HepG2 (cell line): ENCODE results near the gene B3GALT6. TPM values are rescaled to one million over a fixed set of nuclear protein-coding genes. Genes with fewer than 3 reads are reported as not detected.

ENCODE experiments used
- ATAC-seq: fragments of 200-7000 bp; cut with Tn5 transposase; 3 replicates; pipeline ENCODE4 v1.9.1; 2020; ENCODE audit warnings: mild to moderate bottlenecking, moderate library complexity
- BruUV-seq: library from RNA; stranded (reverse); fragments of 400-500 nt; replicated peaks from 2 replicates; lab custom pipeline; 2021; lab: Mats Ljungman, UMichigan
- CTCF ChIA-PET: fragments of 300-600 bp; formaldehyde crosslinking; extraction: SDS; loops from one replicate; lab custom pipeline; 2021; ENCODE audit warnings: low total read pairs, inconsistent platforms, low intra/inter-chr PET ratio; lab: Yijun Ruan, JAX
- POLR2A ChIA-PET: fragments of 350-600 bp; sonication (Branson Sonifier 250); formaldehyde crosslinking; loops from one replicate; lab custom pipeline; 2020; ENCODE audit warnings: antibody characterized with exemption, inconsistent platforms; lab: Yijun Ruan, JAX
- DNase-seq: peaks from one replicate; pipeline ENCODE4 v3.0.0-alpha.2; 2015; ENCODE audit warnings: low spot score
- FAIRE-seq: peaks from 3 replicates; lab custom pipeline; 2011; peaks lifted over from hg19 to GRCh38; lab: Jason Lieb, UNC
- H2AFZ ChIP-seq: one replicate; pipeline ENCODE4 v1.6.1; 2011; ENCODE audit warnings: low read length, inconsistent platforms
- H3K27ac ChIP-seq: fragments of 300-600 bp; 3 replicates; pipeline ENCODE4 v1.8.0; 2011; ENCODE audit warnings: mixed run types, mild to moderate bottlenecking, mixed read lengths, low read length, inconsistent platforms; ENCODE audit not compliant: insufficient read depth; ENCODE audit errors: extremely low read length
- H3K27me3 ChIP-seq, 2 experiments: fragments of 200-600 bp in 1 of 2; 2 replicates in 1 of 2; 3 replicates in 1 of 2; pipeline versions ENCODE4 v1.6.0 to v1.8.0; 2011; ENCODE audit warnings: low read length in 2 of 2, mild to moderate bottlenecking in 2 of 2, moderate library complexity in 2 of 2, inconsistent platforms in 1 of 2; ENCODE audit not compliant: insufficient read depth in 2 of 2, control insufficient read depth in 1 of 2
- H3K36me3 ChIP-seq, 2 experiments: fragments of 200-600 bp in 1 of 2; replicated peaks in 1 of 2; 2 replicates in 1 of 2; 3 replicates in 1 of 2; pipeline versions ENCODE4 v1.5.1 to v1.8.0; 2011; ENCODE audit warnings: low read length in 2 of 2, inconsistent platforms in 1 of 2; ENCODE audit not compliant: insufficient read depth in 2 of 2, control insufficient read depth in 1 of 2
- H3K4me1 ChIP-seq: 2 replicates; pipeline ENCODE4 v1.5.1; 2012; ENCODE audit warnings: low read length, inconsistent platforms; ENCODE audit not compliant: insufficient read depth
- H3K4me2 ChIP-seq: 2 replicates; pipeline ENCODE4 v1.6.0; 2011; ENCODE audit warnings: low read depth, low read length, inconsistent platforms
- H3K4me3 ChIP-seq, 3 experiments: fragments of 200-600 bp in 1 of 3; sonication (generic), shearing (Covaris generic) in 1 of 3; replicated peaks in 1 of 3; 2 replicates each; pipeline ENCODE4 v1.5.1; 2011 to 2016; ENCODE audit warnings: low read length in 3 of 3, inconsistent platforms in 2 of 3, low read depth in 2 of 3, mild to moderate bottlenecking in 2 of 3, control low read depth in 1 of 3, mixed read lengths in 1 of 3; ENCODE audit not compliant: insufficient read depth in 1 of 3
- H3K79me2 ChIP-seq: one replicate; pipeline ENCODE4 v1.6.1; 2011; ENCODE audit warnings: low read length, inconsistent platforms; ENCODE audit not compliant: insufficient read depth
- H3K9ac ChIP-seq: 2 replicates; pipeline ENCODE4 v1.6.0; 2011; ENCODE audit warnings: mild to moderate bottlenecking, low read depth, low read length, inconsistent platforms; ENCODE audit not compliant: insufficient read depth
- H3K9me3 ChIP-seq: 2 replicates; pipeline ENCODE4 v1.5.1; 2012; ENCODE audit warnings: mild to moderate bottlenecking, low read length
- H4K20me1 ChIP-seq: 2 replicates; pipeline ENCODE4 v1.6.0; 2011; ENCODE audit warnings: inconsistent platforms, mild to moderate bottlenecking, low read length, moderate library complexity; ENCODE audit not compliant: insufficient read depth
- AGO1 ChIP-seq: fragments of 200-400 bp; formaldehyde crosslinking; IDR thresholded peaks from 2 replicates; pipeline ENCODE4 v1.6.1; 2017; ENCODE audit warnings: mild to moderate bottlenecking, low read depth, low read length, moderate library complexity; ENCODE audit not compliant: poor library complexity, severe bottlenecking
- MAFF ChIP-seq: IDR thresholded peaks from 2 replicates; pipeline ENCODE4 v1.6.1; 2011; ENCODE audit warnings: low read depth, low read length, improper control_type of control experiment
- ZBTB8A ChIP-seq: sonication (generic); formaldehyde crosslinking; IDR thresholded peaks from 2 replicates; pipeline ENCODE4 v1.4.0; 2020; ENCODE audit warnings: mild to moderate bottlenecking, low read depth, missing genetic modification reagents, borderline replicate concordance
- ZNF460 ChIP-seq: sonication (generic); formaldehyde crosslinking; IDR thresholded peaks from 2 replicates; pipeline ENCODE4 v1.5.1; 2020; ENCODE audit warnings: missing genetic modification reagents, mild to moderate bottlenecking, borderline replicate concordance
- ZNF557 ChIP-seq: sonication (generic); formaldehyde crosslinking; IDR thresholded peaks from 2 replicates; pipeline ENCODE4 v1.4.0; 2020; ENCODE audit warnings: missing genetic modification reagents
- ZNF646 ChIP-seq: sonication (generic); formaldehyde crosslinking; IDR thresholded peaks from 2 replicates; pipeline ENCODE4 v1.9.0; 2021; ENCODE audit warnings: mild to moderate bottlenecking, missing genetic modification reagents
- WGBS: methylation state at CpG from one replicate; pipeline ENCODE4 v1.1.6; 2017; ENCODE audit warnings: low lambda C conversion rate; 5-methylcytosine and 5-hydroxymethylcytosine counted together
- in situ Hi-C: cut with HindIII; loops from 2 replicates; pipeline ENCODE4 v1.10.0; 2017; ENCODE audit warnings: low pct_unique_long_range_greater_than_20kb; ENCODE audit not compliant: extremely low pct_ligation_motif_present
- intact Hi-C: fragments of 100-400 bp; cut with micrococcal nuclease; formaldehyde crosslinking; loops from one replicate; pipeline ENCODE4 v1.10.0; 2022; ENCODE audit not compliant: unreplicated experiment
- polyA plus RNA-seq, 8 experiments: library from polyadenylated mRNA; depleted of rRNA in 3 of 8; stranded (reverse) in 7 of 8; unstranded in 1 of 8; fragments of >200 nt; fragmentation: Illumina TruSeq in 4 of 8; extraction: Trizol in 4 of 8; gene quantifications; 2 replicates each; pipeline versions ENCODE4 v1.2.1 to v1.2.3, GENCODE V29; 2011 to 2016; ENCODE audit warnings: low read depth in 4 of 8, missing spikeins in 1 of 8, mixed read lengths in 1 of 8; ENCODE audit not compliant: insufficient read depth in 1 of 8
- total RNA-seq, 5 experiments: library from RNA; depleted of rRNA; stranded (reverse); fragments of >200 nt; fragmentation: Illumina TruSeq; extraction: Trizol; gene quantifications; 2 replicates each; pipeline ENCODE4 v1.2.3, GENCODE V29; 2016; ENCODE audit warnings: low read depth in 1 of 5
- TF ChIP-seq, protein P1 (sequence below): sonication (generic); IDR thresholded peaks from 2 replicates; pipeline ENCODE4 v1.6.1; 2016; ENCODE audit warnings: low read depth, borderline replicate concordance
- TF ChIP-seq, protein P2 (sequence below): sonication (generic); formaldehyde crosslinking; IDR thresholded peaks from 2 replicates; pipeline ENCODE4 v1.8.1; 2023; ENCODE audit warnings: mild to moderate bottlenecking, moderate library complexity, missing genetic modification reagents

Gene B3GALT6
- total and polyA plus RNA-seq, 2 of the 13 experiments (the other 11 are each of a cell fraction or from before 2014, with no cell fraction given): 3.9 to 14.2 TPM

DNA sequence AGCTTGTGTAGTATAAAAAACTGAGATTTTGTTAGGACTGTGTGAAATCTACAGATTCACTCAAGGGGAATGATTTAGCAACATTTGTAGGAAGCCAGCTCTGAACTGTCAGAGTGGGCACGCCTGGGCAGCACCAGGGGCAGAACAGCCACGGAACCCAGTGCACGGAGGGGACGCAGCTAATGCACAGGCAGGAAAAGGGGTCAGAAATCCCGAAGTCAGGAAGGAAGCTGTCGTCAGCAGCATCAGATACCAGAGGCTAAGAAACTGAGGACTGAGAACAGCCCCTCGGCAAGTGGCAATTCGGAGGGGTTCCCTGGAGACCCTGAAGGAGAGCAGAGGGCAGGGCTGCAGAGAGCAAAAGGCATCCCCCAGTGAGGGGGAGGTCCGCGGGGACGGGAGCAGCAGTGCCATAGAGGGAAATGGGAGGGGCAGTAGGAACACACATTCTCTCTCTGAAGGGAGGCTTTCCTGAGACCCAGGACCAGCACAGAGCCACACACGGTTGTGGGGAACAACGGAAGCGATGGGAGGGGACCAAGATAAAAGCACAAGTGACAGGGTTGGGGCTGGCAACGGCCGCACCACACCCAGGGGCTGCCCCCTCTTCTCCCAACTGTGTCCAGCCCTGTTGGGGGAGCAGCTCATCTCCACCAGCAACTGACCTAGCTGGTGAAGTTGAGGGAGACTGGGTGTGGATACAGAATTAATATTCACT is 29.0 kb downstream of the B3GALT6 start:
- ChIA-PET CTCF (no interaction called here), POLR2A (interaction anchor here (0.6 to 1.1 kb wide), 2 partner anchors 13 to 40 kb away, joined by 3 to 4 read pairs; partner anchors contain the start of gene UBE2J2)
- no peak overlapping the region for H3K4me2 ChIP-seq
- TF ChIP-seq, protein P1, sequence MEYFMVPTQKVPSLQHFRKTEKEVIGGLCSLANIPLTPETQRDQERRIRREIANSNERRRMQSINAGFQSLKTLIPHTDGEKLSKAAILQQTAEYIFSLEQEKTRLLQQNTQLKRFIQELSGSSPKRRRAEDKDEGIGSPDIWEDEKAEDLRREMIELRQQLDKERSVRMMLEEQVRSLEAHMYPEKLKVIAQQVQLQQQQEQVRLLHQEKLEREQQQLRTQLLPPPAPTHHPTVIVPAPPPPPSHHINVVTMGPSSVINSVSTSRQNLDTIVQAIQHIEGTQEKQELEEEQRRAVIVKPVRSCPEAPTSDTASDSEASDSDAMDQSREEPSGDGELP: no peak
- TF ChIP-seq ZNF460 (CRISPR knock-in tag) (no peak), AGO1 (no peak), ZNF557 (no peak), MAFF (no peak), ZBTB8A (CRISPR knock-in tag) (no peak), ZNF646 (CRISPR knock-in tag) (no peak)
- TF ChIP-seq, protein P2, sequence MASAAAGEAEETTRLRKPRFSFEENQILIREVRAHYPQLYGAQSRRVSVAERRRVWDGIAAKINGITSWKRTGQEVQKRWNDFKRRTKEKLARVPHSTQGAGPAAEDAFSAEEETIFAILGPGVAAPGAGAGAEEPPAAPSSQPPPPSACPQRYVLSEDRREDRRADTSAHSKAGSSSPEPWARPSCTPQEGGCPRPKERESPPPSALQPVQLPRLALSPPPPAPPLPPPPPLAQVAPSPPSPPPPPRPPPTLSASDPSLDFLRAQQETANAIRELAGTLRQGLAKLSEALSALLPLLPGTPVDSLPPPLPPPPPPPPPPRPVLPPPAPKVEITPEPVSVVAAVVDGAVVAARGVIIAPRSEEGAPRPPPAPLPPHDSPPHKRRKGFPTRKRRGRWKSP (CRISPR knock-in tag): no peak
- no peak for DNase-seq
- no peak overlapping the region for H2AFZ ChIP-seq
- H3K27me3 ChIP-seq: no peaks in the 10 kb centered on the region
- in situ Hi-C loops: no loop called here
- no peaks in the 10 kb centered on the region for H3K4me1 ChIP-seq
- no peaks in the 10 kb centered on the region for H3K79me2 ChIP-seq
- H3K27ac ChIP-seq: no peak overlapping the region
- H3K4me3 ChIP-seq: no peak overlapping the region
- no peak for ATAC-seq
- no peaks in the 10 kb centered on the region for H4K20me1 ChIP-seq
- WGBS: 97% methylated on average over 16 of the region's 16 CpGs
- intact Hi-C loops: no loop called here
- H3K9me3 ChIP-seq: no peaks in the 10 kb centered on the region
- no peak overlapping the region for H3K9ac ChIP-seq
- H3K36me3 ChIP-seq: peaks cover 18 to 66% of the 10 kb centered on the region in 2 experiments; a peak in 4 of 5 replicates
- BruUV-seq: no TSS peak
- no peak for FAIRE-seq
